GM23338 (cell line): ENCODE data around the gene MESD. TPM values are rescaled to one million over a fixed set of nuclear protein-coding genes. Genes with fewer than 3 reads are reported as not detected.

Experiments used
- ATAC-seq: fragments of 200-7000 bp; cut with Tn5 transposase; 3 replicates; pipeline ENCODE4 v1.9.1; 2020
- DNase-seq: peaks from one replicate; pipeline ENCODE4 v3.0.0-alpha.2; 2015; ENCODE audit warnings: low spot score
- H2AFZ ChIP-seq: fragments of 200-600 bp; sonication (generic); 2 replicates; pipeline ENCODE4 v1.8.0; 2016; ENCODE audit warnings: antibody characterized with exemption, mild to moderate bottlenecking, moderate library complexity
- H3F3A ChIP-seq: fragments of 200-600 bp; sonication (generic); replicated peaks from 2 replicates; pipeline ENCODE4 v1.8.0; 2017; ENCODE audit warnings: antibody characterized with exemption, mixed run types, low read depth
- H3K27ac ChIP-seq: fragments of 200-600 bp; sonication (generic); 2 replicates; pipeline ENCODE4 v1.6.1; 2016; ENCODE audit warnings: low read depth
- H3K27me3 ChIP-seq: fragments of 200-600 bp; sonication (generic); 2 replicates; pipeline ENCODE4 v1.8.0; 2016; ENCODE audit warnings: mild to moderate bottlenecking, mixed run types, moderate library complexity; ENCODE audit not compliant: insufficient read depth
- H3K36me3 ChIP-seq: fragments of 200-600 bp; sonication (generic); 2 replicates; pipeline ENCODE4 v1.8.0; 2016; ENCODE audit warnings: mild to moderate bottlenecking; ENCODE audit not compliant: insufficient read depth
- H3K4me1 ChIP-seq: fragments of 200-600 bp; sonication (generic); 2 replicates; pipeline ENCODE4 v1.8.0; 2016; ENCODE audit warnings: mild to moderate bottlenecking, moderate library complexity; ENCODE audit not compliant: insufficient read depth
- H3K4me2 ChIP-seq: fragments of 200-600 bp; sonication (generic); 2 replicates; pipeline ENCODE4 v1.7.1; 2017; ENCODE audit warnings: mixed run types
- H3K4me3 ChIP-seq: fragments of 200-600 bp; sonication (generic); 2 replicates; pipeline ENCODE4 v1.6.1; 2016; ENCODE audit warnings: mixed run types
- H3K79me2 ChIP-seq: fragments of 200-600 bp; sonication (generic); replicated peaks from 2 replicates; pipeline ENCODE4 v1.8.0; 2017; ENCODE audit warnings: mild to moderate bottlenecking; ENCODE audit not compliant: insufficient read depth
- H3K9me2 ChIP-seq: fragments of 200-600 bp; sonication (generic); 2 replicates; pipeline ENCODE4 v1.8.0; 2017; ENCODE audit not compliant: insufficient read depth
- H4K20me1 ChIP-seq: fragments of 200-600 bp; sonication (generic); replicated peaks from 2 replicates; pipeline ENCODE4 v1.8.0; 2017; ENCODE audit warnings: mild to moderate bottlenecking; ENCODE audit not compliant: insufficient read depth
- H3K27ac Mint-ChIP-seq: 2 replicates; pipeline ENCODE4 v1.8.0; 2020; ENCODE audit warnings: inconsistent platforms, mild to moderate bottlenecking, moderate library complexity, mixed read lengths
- H3K27me3 Mint-ChIP-seq: 3 replicates; pipeline ENCODE4 v1.8.0; 2022; ENCODE audit warnings: low read depth, mild to moderate bottlenecking, moderate library complexity, mixed read lengths, inconsistent platforms; ENCODE audit not compliant: insufficient read depth, poor library complexity
- H3K36me3 Mint-ChIP-seq: 3 replicates; pipeline ENCODE4 v1.8.0; 2021; ENCODE audit warnings: low read depth, mild to moderate bottlenecking, inconsistent platforms, moderate library complexity, mixed read lengths
- H3K4me1 Mint-ChIP-seq: 3 replicates; pipeline ENCODE4 v1.8.0; 2020; ENCODE audit warnings: mild to moderate bottlenecking, inconsistent platforms, mixed read lengths
- H3K4me3 Mint-ChIP-seq: 3 replicates; pipeline ENCODE4 v1.8.0; 2021; ENCODE audit warnings: moderate library complexity, mild to moderate bottlenecking, inconsistent platforms, mixed read lengths
- H3K9me3 Mint-ChIP-seq: 3 replicates; pipeline ENCODE4 v1.8.0; 2020; ENCODE audit warnings: moderate library complexity, mild to moderate bottlenecking, inconsistent platforms, mixed read lengths
- CREB1 ChIP-seq: fragments of 250-450 bp; sonication (Bioruptor Pico); IDR thresholded peaks from 2 replicates; pipeline ENCODE4 v1.5.0; 2020; ENCODE audit warnings: low read depth, mild to moderate bottlenecking, moderate library complexity
- CTCF ChIP-seq, 2 experiments: fragments of 200-600 bp in 1 of 2; sonication (generic) in 1 of 2; conservative IDR thresholded peaks; 2 replicates each; pipeline versions ENCODE4 v1.5.1 to v1.6.1; 2016 to 2017; ENCODE audit warnings: antibody characterized with exemption in 2 of 2, low read depth in 2 of 2, mild to moderate bottlenecking in 2 of 2, moderate library complexity in 1 of 2
- ETS1 ChIP-seq: IDR thresholded peaks from 2 replicates; pipeline ENCODE4 v1.6.1; 2016; ENCODE audit warnings: antibody characterized with exemption
- POLR2AphosphoS5 ChIP-seq: IDR thresholded peaks from 2 replicates; pipeline ENCODE4 v1.6.1; 2016; ENCODE audit warnings: antibody characterized with exemption, low read depth
- ZNF331 ChIP-seq: fragments of 250-450 bp; sonication (Bioruptor Pico); IDR thresholded peaks from 2 replicates; pipeline ENCODE4 v1.5.0; 2020; ENCODE audit warnings: low read depth, mild to moderate bottlenecking, moderate library complexity
- ZNF462 ChIP-seq: fragments of 250-450 bp; sonication (Bioruptor Pico); IDR thresholded peaks from 2 replicates; pipeline ENCODE4 v1.5.0; 2020; ENCODE audit warnings: mild to moderate bottlenecking, moderate library complexity
- polyA plus RNA-seq: library from polyadenylated mRNA; unstranded; fragments of >200 nt; fragmentation: Nextera tagmentation; extraction: Ambion mirVana; gene quantifications from 2 replicates; pipeline ENCODE4 v1.2.1, GENCODE V29; 2016
- total RNA-seq: library from RNA; depleted of rRNA; stranded (reverse); fragments of >200 nt; shearing (Covaris generic); gene quantifications from 2 replicates; pipeline ENCODE4 v1.2.3, GENCODE V29; 2014

MESD gene
- total and polyA plus RNA-seq, 2 experiments from 2014 or later = 25.6 to 52.7 TPM

- TF ChIP-seq ZNF462 (CRISPR knock-in tag) = no peak
Measured at GRCh38 chr15:80978685-80979329, 10.8 kb downstream of the MESD start (continued).

GRCh38 chr15:80977627-80978036 is 12.0 kb downstream of the MESD start:
- peak; percentile 90 for DNase-seq

More at GRCh38 chr15:80977627-80978036, 12.0 kb downstream of the MESD start:
- peak overlapping the region; percentile 57; the same call in 1 of the 2 replicates for H3K27ac Mint-ChIP-seq
- no peak overlapping the region for H3K4me3 ChIP-seq
- no peak overlapping the region for H3K4me2 ChIP-seq
- no peaks in the 10 kb centered on the region for H3K27me3 ChIP-seq
- no peak overlapping the region for H3K27ac ChIP-seq
- H3K4me1 Mint-ChIP-seq = peaks cover 29% of the 10 kb centered on the region
- TF ChIP-seq CTCF (conservative IDR thresholded peaks at IDR 0.05; ENCODE audit: low read depth in 2 of 2) = peak; percentile 77 to 92
- TF ChIP-seq CREB1 (CRISPR knock-in tag) = no peak
- peak; percentile 14; the same call in 1 of the 2 replicates for TF ChIP-seq POLR2AphosphoS5
- TF ChIP-seq ZNF331 (CRISPR knock-in tag) = no peak
- TF ChIP-seq ETS1 = no peak
- H4K20me1 ChIP-seq = peaks cover 15% of the 10 kb centered on the region; the same call in 1 of the 2 replicates
- H2AFZ ChIP-seq = no peak overlapping the region
- peaks cover 41% of the 10 kb centered on the region for H3K36me3 Mint-ChIP-seq
- no peaks in the 10 kb centered on the region for H3F3A ChIP-seq
- H3K36me3 ChIP-seq = peaks cover 12% of the 10 kb centered on the region
- peak; percentile 95 for ATAC-seq
- no peak overlapping the region for H3K4me3 Mint-ChIP-seq
- H3K9me2 ChIP-seq = no peaks in the 10 kb centered on the region
- H3K79me2 ChIP-seq = peaks cover 57% of the 10 kb centered on the region
- H3K4me1 ChIP-seq = peaks cover 4% of the 10 kb centered on the region; the same call in 1 of the 2 replicates
- H3K9me3 Mint-ChIP-seq = no peaks in the 10 kb centered on the region
- peaks cover 7% of the 10 kb centered on the region for H3K27me3 Mint-ChIP-seq
